ENCODE data around the gene AOX1.

DNA sequence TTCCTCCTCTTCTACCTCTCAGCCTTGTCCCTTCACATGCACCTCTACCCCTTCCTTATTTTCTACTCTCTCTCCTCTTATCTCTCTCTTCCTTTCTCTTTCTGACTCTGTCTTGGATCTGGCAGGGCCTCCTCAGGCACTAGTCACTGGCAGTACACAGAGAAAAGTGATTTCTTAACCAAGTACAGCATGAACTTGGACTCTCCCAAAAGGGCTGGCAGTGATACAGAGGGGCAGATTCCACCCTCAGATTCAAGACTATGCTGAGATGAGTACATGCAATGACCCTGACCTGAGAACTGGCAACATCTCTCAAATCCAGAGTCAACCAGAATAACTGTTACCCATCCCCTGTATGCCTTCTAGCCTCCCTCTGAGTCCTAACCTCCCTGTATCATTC lies 4.3 kb downstream of the AOX1 start:
- TF ChIP-seq, protein P1, sequence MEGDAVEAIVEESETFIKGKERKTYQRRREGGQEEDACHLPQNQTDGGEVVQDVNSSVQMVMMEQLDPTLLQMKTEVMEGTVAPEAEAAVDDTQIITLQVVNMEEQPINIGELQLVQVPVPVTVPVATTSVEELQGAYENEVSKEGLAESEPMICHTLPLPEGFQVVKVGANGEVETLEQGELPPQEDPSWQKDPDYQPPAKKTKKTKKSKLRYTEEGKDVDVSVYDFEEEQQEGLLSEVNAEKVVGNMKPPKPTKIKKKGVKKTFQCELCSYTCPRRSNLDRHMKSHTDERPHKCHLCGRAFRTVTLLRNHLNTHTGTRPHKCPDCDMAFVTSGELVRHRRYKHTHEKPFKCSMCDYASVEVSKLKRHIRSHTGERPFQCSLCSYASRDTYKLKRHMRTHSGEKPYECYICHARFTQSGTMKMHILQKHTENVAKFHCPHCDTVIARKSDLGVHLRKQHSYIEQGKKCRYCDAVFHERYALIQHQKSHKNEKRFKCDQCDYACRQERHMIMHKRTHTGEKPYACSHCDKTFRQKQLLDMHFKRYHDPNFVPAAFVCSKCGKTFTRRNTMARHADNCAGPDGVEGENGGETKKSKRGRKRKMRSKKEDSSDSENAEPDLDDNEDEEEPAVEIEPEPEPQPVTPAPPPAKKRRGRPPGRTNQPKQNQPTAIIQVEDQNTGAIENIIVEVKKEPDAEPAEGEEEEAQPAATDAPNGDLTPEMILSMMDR (IDR thresholded peaks at IDR 0.05): no peak
- TF ChIP-seq POLR2AphosphoS5 (IDR thresholded peaks at IDR 0.05) (no peak), POLR2A (IDR thresholded peaks at IDR 0.05) (no peak)

Measured in prostate gland (tissue), 2 donors.